Erythroblast (primary cell): ENCODE data around the gene GRM8.

Experiments
- GATA1 ChIP-seq: IDR thresholded peaks from 2 replicates; pipeline ENCODE4 v1.6.1; 2011; ENCODE audit warnings: low read depth, mild to moderate bottlenecking, control low read depth, low read length, moderate library complexity
- POLR2A ChIP-seq: IDR thresholded peaks from 2 replicates; pipeline ENCODE4 v1.6.1; 2011; ENCODE audit warnings: mild to moderate bottlenecking, low read length

- TF ChIP-seq POLR2A (no peak), GATA1 (no peak)
Measured at GRCh38 chr7:127252778-127253280, at the start of gene GRM8.
